OCI-LY7 (cell line): ENCODE measurements around the gene FCHSD2.

Experiments
- CTCF ChIP-seq: fragments of 200-600 bp; sonication (generic); conservative IDR thresholded peaks from 2 replicates; pipeline ENCODE4 v1.5.1; 2014; ENCODE audit warnings: mild to moderate bottlenecking, antibody characterized with exemption, low read length, moderate library complexity, mixed read lengths
- EZH2phosphoT487 ChIP-seq: fragments of 200-600 bp; sonication (generic); IDR thresholded peaks from 2 replicates; pipeline ENCODE4 v1.6.1; 2018; ENCODE audit warnings: low read depth, borderline replicate concordance, mild to moderate bottlenecking, mixed run types, antibody characterized with exemption, low read length, moderate library complexity, mixed read lengths

- TF ChIP-seq CTCF, result no peak
- TF ChIP-seq EZH2phosphoT487, result no peak
These were observed 278.2 kb downstream of the FCHSD2 start for GRCh38 chr11:72863916-72864315.
